WTC11 (cell line): ENCODE results near the gene DPH5. TPM values are rescaled to one million over a fixed set of nuclear protein-coding genes. Genes with fewer than 3 reads are reported as not detected.
A peak's percentile ranks its signal among the peaks of the same experiment; 100 is the strongest.

ENCODE experiments used
- ATAC-seq: fragments of 200-7000 bp; cut with Tn5 transposase; 2 replicates; pipeline ENCODE4 v1.10.0; 2021; ENCODE audit warnings: mild to moderate bottlenecking, moderate library complexity
- CTCF ChIA-PET: fragments of 300-600 bp; sonication (Branson Sonifier 250); formaldehyde crosslinking; loops from one replicate; lab custom pipeline; 2021; ENCODE audit warnings: antibody characterized with exemption; lab: Charles Lee
- POLR2A ChIA-PET: fragments of 350-600 bp; sonication (Branson Sonifier 250); formaldehyde crosslinking; loops from one replicate; lab custom pipeline; 2021; ENCODE audit warnings: antibody characterized with exemption; lab: Charles Lee
- DNase-seq: peaks from one replicate; pipeline ENCODE4 v3.0.0; 2021; ENCODE audit warnings: low spot score
- H3K27ac Mint-ChIP-seq: 2 replicates; pipeline ENCODE4 v1.8.0; 2021; ENCODE audit warnings: mixed read lengths
- H3K27me3 Mint-ChIP-seq: 2 replicates; pipeline ENCODE4 v1.8.0; 2021; ENCODE audit warnings: low read depth, mild to moderate bottlenecking, moderate library complexity, mixed read lengths
- H3K36me3 Mint-ChIP-seq: 2 replicates; pipeline ENCODE4 v1.8.0; 2021; ENCODE audit warnings: mixed read lengths
- H3K4me1 Mint-ChIP-seq: 2 replicates; pipeline ENCODE4 v1.8.0; 2022; ENCODE audit warnings: mixed read lengths
- H3K4me3 Mint-ChIP-seq: 2 replicates; pipeline ENCODE4 v1.8.0; 2021; ENCODE audit warnings: mild to moderate bottlenecking, moderate library complexity, mixed read lengths
- H3K9me3 Mint-ChIP-seq: 2 replicates; pipeline ENCODE4 v1.8.0; 2021; ENCODE audit warnings: mixed read lengths
- AFF4 ChIP-seq: sonication (generic); formaldehyde crosslinking; IDR thresholded peaks from 2 replicates; pipeline ENCODE4 v1.8.1; 2023; ENCODE audit warnings: mild to moderate bottlenecking, missing genetic modification reagents, borderline replicate concordance
- AR ChIP-seq: fragments of 250-450 bp; sonication (Bioruptor Pico); IDR thresholded peaks from 2 replicates; pipeline ENCODE4 v1.9.0; 2021; ENCODE audit warnings: mild to moderate bottlenecking
- ATF2 ChIP-seq: sonication (generic); formaldehyde crosslinking; IDR thresholded peaks from 2 replicates; pipeline ENCODE4 v1.8.1; 2022; ENCODE audit warnings: low read depth, missing genetic modification reagents, borderline replicate concordance
- ETV6 ChIP-seq: sonication (generic); formaldehyde crosslinking; IDR thresholded peaks from 2 replicates; pipeline ENCODE4 v1.8.1; 2022; ENCODE audit warnings: mild to moderate bottlenecking, missing genetic modification reagents
- FOXK1 ChIP-seq: sonication (generic); formaldehyde crosslinking; IDR thresholded peaks from 2 replicates; pipeline ENCODE4 v1.8.0; 2022; ENCODE audit warnings: mild to moderate bottlenecking, moderate library complexity, missing genetic modification reagents
- GABPB1 ChIP-seq: sonication (generic); formaldehyde crosslinking; IDR thresholded peaks from 2 replicates; pipeline ENCODE4 v1.8.1; 2023; ENCODE audit warnings: mild to moderate bottlenecking, missing genetic modification reagents
- HMGA2 ChIP-seq: fragments of 250-450 bp; sonication (Bioruptor Pico); IDR thresholded peaks from 2 replicates; pipeline ENCODE4 v1.4.0; 2021; ENCODE audit warnings: mild to moderate bottlenecking, moderate library complexity
- HMGXB4 ChIP-seq: sonication (generic); formaldehyde crosslinking; IDR thresholded peaks from 2 replicates; pipeline ENCODE4 v1.8.1; 2023; ENCODE audit warnings: mild to moderate bottlenecking, moderate library complexity, missing genetic modification reagents
- IRF2 ChIP-seq: sonication (generic); formaldehyde crosslinking; IDR thresholded peaks from 2 replicates; pipeline ENCODE4 v1.8.0; 2022; ENCODE audit warnings: low read depth, missing genetic modification reagents, borderline replicate concordance
- NFYB ChIP-seq: sonication (generic); formaldehyde crosslinking; conservative IDR thresholded peaks from 2 replicates; pipeline ENCODE4 v1.8.0; 2022; ENCODE audit warnings: low read depth, missing genetic modification reagents
- NR3C1 ChIP-seq: sonication (generic); formaldehyde crosslinking; conservative IDR thresholded peaks from 2 replicates; pipeline ENCODE4 v1.8.1; 2023; ENCODE audit warnings: low read depth, mild to moderate bottlenecking, missing genetic modification reagents
- SMAD3 ChIP-seq: sonication (generic); formaldehyde crosslinking; IDR thresholded peaks from 2 replicates; pipeline ENCODE4 v1.8.0; 2022; ENCODE audit warnings: missing genetic modification reagents, mild to moderate bottlenecking, borderline replicate concordance
- STAT6 ChIP-seq: sonication (generic); formaldehyde crosslinking; conservative IDR thresholded peaks from 2 replicates; pipeline ENCODE4 v1.8.1; 2023; ENCODE audit warnings: mild to moderate bottlenecking, low read depth, missing genetic modification reagents, moderate library complexity
- total RNA-seq: library from RNA; stranded (reverse); gene quantifications from 3 replicates; pipeline ENCODE4 v1.2.3, GENCODE V29; 2021

The DPH5 gene
- total RNA-seq, 1 experiment from 2014 or later: 64.8 TPM

- no peak overlapping the region for H3K4me3 Mint-ChIP-seq
- no peak overlapping the region; the same call in 1 of the 2 replicates for H3K27ac Mint-ChIP-seq
- H3K9me3 Mint-ChIP-seq: no peaks in the 10 kb centered on the region
- CTCF ChIA-PET: no interaction called here
- DNase-seq: no peak
- no peak for ATAC-seq
- TF ChIP-seq ETV6: no peak
- TF ChIP-seq STAT6 (CRISPR knock-in tag): no peak
- TF ChIP-seq NR3C1 (CRISPR knock-in tag): no peak
- no peak for TF ChIP-seq HMGXB4
- no peak for TF ChIP-seq SMAD3 (CRISPR knock-in tag)
- TF ChIP-seq, all 79 proteins: peak for 0
- POLR2A ChIA-PET: no interaction called here
- Mint-ChIP-seq H3K27me3 (no peaks in the 10 kb centered on the region), H3K4me1 (peaks cover 27% of the 10 kb centered on the region), H3K36me3 (peaks cover 29% of the 10 kb centered on the region)
These were observed 17.3 kb downstream of the DPH5 start for GRCh38 chr1:101008229-101008834.

- ChIA-PET POLR2A (no interaction called here), CTCF (no interaction called here)
- Mint-ChIP-seq H3K9me3 (no peaks in the 10 kb centered on the region), H3K36me3 (peaks cover 20% of the 10 kb centered on the region), H3K27ac (no peak overlapping the region), H3K4me3 (no peak overlapping the region)
- ATAC-seq: no peak
- no peak for TF ChIP-seq HMGXB4
- TF ChIP-seq GABPB1: peak; percentile 37; the same call in 1 of the 2 replicates
- TF ChIP-seq, all 79 proteins: peak for 1
- Mint-ChIP-seq H3K27me3 (no peaks in the 10 kb centered on the region), H3K4me1 (peaks cover 36% of the 10 kb centered on the region)
- DNase-seq: no peak
These were observed 19.0 kb downstream of the DPH5 start for GRCh38 chr1:101006553-101006952.

GRCh38 chr1:101005871-101006270 is 19.7 kb downstream of the DPH5 start:
- Mint-ChIP-seq H3K27ac (no peak overlapping the region), H3K27me3 (no peaks in the 10 kb centered on the region), H3K9me3 (no peaks in the 10 kb centered on the region), H3K4me1 (peaks cover 36% of the 10 kb centered on the region), H3K36me3 (peaks cover 23% of the 10 kb centered on the region), H3K4me3 (no peak overlapping the region)
- POLR2A ChIA-PET: no interaction called here
- TF ChIP-seq FOXK1 (CRISPR knock-in tag): no peak
- no peak for TF ChIP-seq NR3C1 (CRISPR knock-in tag)
- DNase-seq (no peak), ATAC-seq (no peak)
- CTCF ChIA-PET: no interaction called here

GRCh38 chr1:101005183-101005582 is 20.4 kb downstream of the DPH5 start:
- POLR2A ChIA-PET: no interaction called here
- ATAC-seq: no peak
- H3K4me3 Mint-ChIP-seq: no peak overlapping the region
- no peak for TF ChIP-seq NFYB (CRISPR knock-in tag)
- no peak for TF ChIP-seq ATF2
- TF ChIP-seq AR (CRISPR knock-in tag): no peak
- no peak for TF ChIP-seq HMGA2 (CRISPR knock-in tag)
- TF ChIP-seq AFF4 (CRISPR knock-in tag): no peak
- TF ChIP-seq IRF2 (CRISPR knock-in tag): no peak

More at GRCh38 chr1:101005183-101005582, 20.4 kb downstream of the DPH5 start:
- H3K36me3 Mint-ChIP-seq: peaks cover 25% of the 10 kb centered on the region
- no peaks in the 10 kb centered on the region for H3K27me3 Mint-ChIP-seq
- H3K27ac Mint-ChIP-seq: no peak overlapping the region
- no peak for DNase-seq
- H3K9me3 Mint-ChIP-seq: no peaks in the 10 kb centered on the region
- H3K4me1 Mint-ChIP-seq: peaks cover 36% of the 10 kb centered on the region
- CTCF ChIA-PET: no interaction called here
